Trophoblast cell (in vitro differentiated cells and primary cell): ENCODE measurements around the gene RASAL2.

Experiments
- DNase-seq, 2 donors: peaks; one replicate each; pipeline ENCODE4 v3.0.0-alpha.2; 2016
- H2AFZ ChIP-seq: 2 replicates; pipeline ENCODE4 v1.6.1; 2013; ENCODE audit warnings: low read length, moderate library complexity, mild to moderate bottlenecking; ENCODE audit not compliant: insufficient read depth, poor library complexity
- H2AK5ac ChIP-seq: 2 replicates; pipeline ENCODE4 v1.6.1; 2013; ENCODE audit warnings: mild to moderate bottlenecking, low read length
- H2BK120ac ChIP-seq: 2 replicates; pipeline ENCODE4 v1.6.1; 2013; ENCODE audit warnings: low read length, mild to moderate bottlenecking, moderate library complexity; ENCODE audit not compliant: insufficient read depth, poor library complexity
- H2BK12ac ChIP-seq: 2 replicates; pipeline ENCODE4 v1.6.1; 2013; ENCODE audit warnings: mild to moderate bottlenecking, low read length, moderate library complexity
- H2BK5ac ChIP-seq: 2 replicates; pipeline ENCODE4 v1.6.1; 2013; ENCODE audit warnings: low read length, low read depth, moderate library complexity, mild to moderate bottlenecking; ENCODE audit not compliant: poor library complexity
- H3K14ac ChIP-seq: 2 replicates; pipeline ENCODE4 v1.6.1; 2013; ENCODE audit warnings: mild to moderate bottlenecking, low read length
- H3K18ac ChIP-seq: 2 replicates; pipeline ENCODE4 v1.6.1; 2013; ENCODE audit warnings: mild to moderate bottlenecking, low read length
- H3K23ac ChIP-seq: 2 replicates; pipeline ENCODE4 v1.6.1; 2013; ENCODE audit warnings: low read length
- H3K27ac ChIP-seq: 2 replicates; pipeline ENCODE4 v1.5.1; 2013; ENCODE audit warnings: low read depth, mild to moderate bottlenecking, inconsistent platforms, low read length, moderate library complexity
- H3K27me3 ChIP-seq: 2 replicates; pipeline ENCODE4 v1.6.1; 2013; ENCODE audit warnings: inconsistent platforms, mild to moderate bottlenecking, low read length, moderate library complexity; ENCODE audit not compliant: insufficient read depth
- H3K36me3 ChIP-seq, 2 experiments: 1 replicate in 1 of 2; 2 replicates in 1 of 2; pipeline ENCODE4 v1.6.1; 2013; ENCODE audit warnings: low read length in 2 of 2, mild to moderate bottlenecking in 2 of 2, moderate library complexity in 1 of 2; ENCODE audit not compliant: insufficient read depth in 2 of 2, control insufficient read depth in 1 of 2
- H3K4ac ChIP-seq: 2 replicates; pipeline ENCODE4 v1.6.1; 2013; ENCODE audit warnings: low read depth, mild to moderate bottlenecking, low read length, moderate library complexity
- H3K4me1 ChIP-seq, 2 experiments: 1 replicate in 1 of 2; 2 replicates in 1 of 2; pipeline ENCODE4 v1.6.1; 2013; ENCODE audit warnings: low read length in 2 of 2, mild to moderate bottlenecking in 2 of 2, moderate library complexity in 1 of 2; ENCODE audit not compliant: insufficient read depth in 2 of 2, control insufficient read depth in 1 of 2
- H3K4me2 ChIP-seq: 2 replicates; pipeline ENCODE4 v1.6.1; 2013; ENCODE audit warnings: inconsistent platforms, mild to moderate bottlenecking, low read length, moderate library complexity
- H3K4me3 ChIP-seq: 2 replicates; pipeline ENCODE4 v1.5.1; 2013; ENCODE audit warnings: mild to moderate bottlenecking, low read depth, low read length, inconsistent platforms
- H3K79me1 ChIP-seq: one replicate; pipeline ENCODE4 v1.6.1; 2013; ENCODE audit warnings: low read length
- H3K79me2 ChIP-seq: 2 replicates; pipeline ENCODE4 v1.6.1; 2013; ENCODE audit warnings: low read length, mild to moderate bottlenecking; ENCODE audit not compliant: control insufficient read depth, insufficient read depth, poor library complexity
- H3K9ac ChIP-seq: 2 replicates; pipeline ENCODE4 v1.6.1; 2013; ENCODE audit warnings: mild to moderate bottlenecking, low read length
- H3K9me3 ChIP-seq: 2 replicates; pipeline ENCODE4 v1.6.1; 2013; ENCODE audit warnings: low read depth, mild to moderate bottlenecking, control low read depth, inconsistent platforms, low read length; ENCODE audit not compliant: insufficient read depth
- H4K12ac ChIP-seq: 2 replicates; pipeline ENCODE4 v1.6.1; 2013; ENCODE audit warnings: low read depth, mild to moderate bottlenecking, low read length, moderate library complexity
- H4K8ac ChIP-seq: 2 replicates; pipeline ENCODE4 v1.6.1; 2013; ENCODE audit warnings: low read depth, mild to moderate bottlenecking, low read length, moderate library complexity
- H4K91ac ChIP-seq: one replicate; pipeline ENCODE4 v1.6.1; 2013; ENCODE audit warnings: low read depth, mild to moderate bottlenecking, low read length, moderate library complexity
- WGBS: extraction: QIAGEN DNeasy Blood & Tissue Kit; methylation state at CpG from one replicate; pipeline ENCODE4 v1.1.7; 2013; ENCODE audit warnings: missing lambda C conversion rate; ENCODE audit not compliant: insufficient read length, insufficient coverage; ENCODE audit errors: extremely low coverage; 5-methylcytosine and 5-hydroxymethylcytosine counted together

Gene RASAL2

GRCh38 chr1:178307264-178307663, 213.4 kb downstream of the RASAL2 start:
- WGBS, result no CpG with 5 or more reads among the region's 1 CpG
- Histone ChIP-seq H2BK120ac (no peak overlapping the region), H3K79me1 (no peaks in the 10 kb centered on the region), H3K4me2 (no peak overlapping the region), H2AK5ac (no peak overlapping the region), H3K23ac (no peak overlapping the region), H3K9ac (no peak overlapping the region), H2AFZ (no peak overlapping the region), H3K79me2 (no peaks in the 10 kb centered on the region), H3K27ac (no peak overlapping the region), H3K36me3 (no peaks in the 10 kb centered on the region), H4K12ac (no peak overlapping the region), H3K4ac (no peak overlapping the region), H3K9me3 (no peaks in the 10 kb centered on the region), H2BK5ac (no peak overlapping the region), H4K8ac (no peak overlapping the region), H3K14ac (no peak overlapping the region), H3K27me3 (no peaks in the 10 kb centered on the region), H3K4me1 (peaks cover 0 to 2% of the 10 kb centered on the region in 2 experiments), H3K4me3 (no peak overlapping the region), H2BK12ac (no peak overlapping the region), H3K18ac (no peak overlapping the region), H4K91ac (no peak overlapping the region)
- no peak for DNase-seq

DNA sequence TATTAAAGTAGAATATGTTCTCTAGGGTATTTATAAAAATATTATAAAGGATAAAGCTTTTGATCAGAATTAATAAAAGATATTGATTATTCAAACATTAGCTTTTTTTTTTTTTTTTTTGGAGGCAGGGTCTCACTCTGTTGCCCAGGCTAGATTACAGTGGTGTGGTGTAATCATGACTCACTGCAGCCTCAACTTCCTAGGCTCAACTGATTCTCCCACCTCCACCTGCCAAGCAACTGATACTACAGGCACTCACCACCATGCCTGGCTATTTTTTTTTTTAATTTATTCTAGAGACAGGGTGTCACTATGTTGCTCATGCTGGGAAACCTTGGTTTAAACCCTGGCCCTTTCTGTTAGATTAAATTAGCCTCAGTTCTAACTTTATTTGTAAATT, 214.5 kb downstream of the RASAL2 start:
- no peak overlapping the region for H4K8ac ChIP-seq
- no peak overlapping the region for H3K4me3 ChIP-seq
- DNase-seq, result no peak
- peaks cover 0 to 2% of the 10 kb centered on the region in 2 experiments for H3K4me1 ChIP-seq
- no peak overlapping the region for H2AFZ ChIP-seq
- H3K36me3 ChIP-seq, result no peaks in the 10 kb centered on the region
- H4K12ac ChIP-seq, result no peak overlapping the region
- H3K23ac ChIP-seq, result no peak overlapping the region
- no peak overlapping the region for H4K91ac ChIP-seq
- no peaks in the 10 kb centered on the region for H3K9me3 ChIP-seq
- H2BK12ac ChIP-seq, result no peak overlapping the region
- no peak overlapping the region for H3K4ac ChIP-seq
- no peaks in the 10 kb centered on the region for H3K79me1 ChIP-seq
- no peak overlapping the region for H2BK5ac ChIP-seq
- H3K27ac ChIP-seq, result no peak overlapping the region
- no peak overlapping the region for H3K9ac ChIP-seq
- no peak overlapping the region for H2AK5ac ChIP-seq
- no peak overlapping the region for H3K4me2 ChIP-seq
- no peak overlapping the region for H2BK120ac ChIP-seq
- no peaks in the 10 kb centered on the region for H3K27me3 ChIP-seq
- no peak overlapping the region for H3K18ac ChIP-seq
- H3K14ac ChIP-seq, result no peak overlapping the region
- no peaks in the 10 kb centered on the region for H3K79me2 ChIP-seq

DNA sequence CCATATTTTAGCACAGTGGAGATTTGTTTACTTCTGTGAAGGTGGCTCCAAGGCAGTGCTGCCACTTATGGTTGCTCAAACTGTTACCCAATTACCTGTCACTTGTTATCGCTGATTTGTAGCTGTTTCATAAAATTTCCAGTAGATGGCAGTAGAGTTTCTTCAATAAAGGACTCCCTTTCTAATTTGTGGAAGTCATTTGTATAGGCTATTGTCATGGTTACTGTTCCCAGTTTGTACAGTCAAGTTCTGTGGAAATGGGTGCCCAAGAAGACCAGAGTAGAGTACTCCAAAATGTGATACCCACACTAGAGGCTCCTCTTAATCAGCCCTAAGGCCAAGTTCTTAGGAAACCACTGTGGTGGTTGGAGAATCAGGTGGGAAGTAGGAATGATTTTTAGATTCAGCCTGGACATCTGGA, 216.8 kb downstream of the RASAL2 start:
- Histone ChIP-seq H2AFZ (no peak overlapping the region), H3K27ac (no peak overlapping the region), H3K9me3 (no peaks in the 10 kb centered on the region), H3K9ac (no peak overlapping the region), H2BK12ac (no peak overlapping the region), H3K14ac (no peak overlapping the region), H3K36me3 (no peaks in the 10 kb centered on the region), H4K91ac (no peak overlapping the region), H2BK120ac (no peak overlapping the region), H3K79me2 (no peaks in the 10 kb centered on the region), H4K8ac (no peak overlapping the region), H4K12ac (no peak overlapping the region), H3K4me2 (no peak overlapping the region), H3K27me3 (no peaks in the 10 kb centered on the region), H2AK5ac (no peak overlapping the region), H3K4ac (no peak overlapping the region), H3K4me1 (peaks cover 0 to 2% of the 10 kb centered on the region in 2 experiments), H3K23ac (no peak overlapping the region), H3K79me1 (no peaks in the 10 kb centered on the region), H3K4me3 (no peak overlapping the region), H2BK5ac (no peak overlapping the region), H3K18ac (no peak overlapping the region)
- WGBS, result no CpG with 5 or more reads among the region's 1 CpG
- DNase-seq, result peak; percentile 14 to 97

DNA sequence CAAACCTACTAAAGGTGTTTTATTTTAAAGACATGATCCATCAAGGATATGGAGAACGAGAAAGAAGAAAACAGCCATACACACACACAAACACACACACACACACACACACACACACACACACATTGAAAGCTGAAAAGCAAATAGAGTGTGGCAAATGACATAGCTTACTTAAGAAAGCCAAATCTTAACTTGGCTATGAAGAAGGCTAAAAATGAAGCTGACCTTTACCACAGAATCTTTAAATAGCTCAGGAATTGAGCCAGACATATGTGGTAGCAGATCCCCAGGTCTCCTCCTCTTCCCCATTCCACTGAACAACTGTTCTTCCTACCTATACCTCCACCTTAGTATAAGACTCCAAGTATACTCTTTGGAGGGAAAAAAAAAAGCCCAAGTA, 217.3 kb downstream of the RASAL2 start:
- H4K91ac ChIP-seq, result no peak overlapping the region
- H3K9ac ChIP-seq, result no peak overlapping the region
- no peak overlapping the region for H3K23ac ChIP-seq
- no peaks in the 10 kb centered on the region for H3K79me1 ChIP-seq
- no peaks in the 10 kb centered on the region for H3K79me2 ChIP-seq
- H2AK5ac ChIP-seq, result no peak overlapping the region
- no peak overlapping the region for H3K27ac ChIP-seq
- H3K36me3 ChIP-seq, result no peaks in the 10 kb centered on the region
- H2BK5ac ChIP-seq, result no peak overlapping the region
- no CpG with 5 or more reads among the region's 1 CpG for WGBS
- H3K4me1 ChIP-seq, result peaks cover 0 to 2% of the 10 kb centered on the region in 2 experiments
- no peaks in the 10 kb centered on the region for H3K27me3 ChIP-seq
- peak in 1 of 2 donors; percentile 47 for DNase-seq
- no peak overlapping the region for H3K18ac ChIP-seq
- no peak overlapping the region for H3K4me2 ChIP-seq
- no peak overlapping the region for H4K12ac ChIP-seq
- no peak overlapping the region for H2BK120ac ChIP-seq
- H3K14ac ChIP-seq, result no peak overlapping the region
- no peak overlapping the region for H2BK12ac ChIP-seq
- H3K9me3 ChIP-seq, result no peaks in the 10 kb centered on the region
- H2AFZ ChIP-seq, result no peak overlapping the region
- H3K4ac ChIP-seq, result no peak overlapping the region
- no peak overlapping the region for H4K8ac ChIP-seq
- H3K4me3 ChIP-seq, result no peak overlapping the region
